ENCODE measurements around the gene ENPP6. TPM values are rescaled to one million over a fixed set of nuclear protein-coding genes. Genes with fewer than 3 reads are reported as not detected.

ENPP6 gene
- total and polyA plus RNA-seq, 2 donors (not counting 1 experiment from before 2014, with no cell fraction given): 0.01 TPM; not detected in 1

DNA sequence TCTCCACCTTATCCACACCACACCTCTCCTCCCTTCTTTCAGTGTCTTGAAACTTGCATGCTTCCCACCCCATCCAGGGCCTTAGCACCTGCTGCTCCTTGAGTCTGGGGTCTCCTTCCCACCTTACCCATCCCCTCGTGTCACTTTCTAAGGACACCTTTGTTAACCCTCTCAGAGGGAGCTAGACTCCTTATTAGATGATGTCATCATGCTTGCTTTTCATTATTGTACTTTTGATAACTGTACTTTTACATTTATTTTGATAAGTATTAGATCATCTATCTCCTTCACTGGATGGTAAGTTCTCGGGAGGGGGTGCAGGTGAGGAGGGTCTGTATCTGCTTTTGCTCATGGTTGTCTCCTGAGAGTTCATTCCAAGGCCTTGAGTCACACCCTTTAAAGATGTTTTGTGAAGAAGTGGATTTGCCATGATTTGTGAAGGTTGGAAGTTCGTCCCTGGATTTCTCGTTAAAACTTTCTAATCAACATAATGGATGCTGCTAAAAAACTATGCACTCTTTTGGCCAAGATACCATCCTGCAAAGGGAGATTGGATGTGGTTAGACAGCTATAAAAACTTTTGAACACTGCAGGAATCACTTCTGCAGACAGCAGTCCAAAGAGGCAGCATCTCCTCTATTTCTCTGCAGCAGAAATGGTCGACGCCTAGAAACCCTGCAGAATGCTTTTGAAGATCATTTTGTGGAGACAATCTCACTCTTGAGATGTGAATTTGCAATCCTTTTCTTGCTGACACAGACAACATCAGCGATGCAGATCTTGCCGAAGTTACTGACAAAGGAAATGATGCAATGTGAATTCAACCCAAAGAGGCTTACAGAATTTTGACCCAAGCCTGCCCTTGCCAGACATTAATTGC is 69.6 kb downstream of the ENPP6 start:
- TF ChIP-seq, protein P1, sequence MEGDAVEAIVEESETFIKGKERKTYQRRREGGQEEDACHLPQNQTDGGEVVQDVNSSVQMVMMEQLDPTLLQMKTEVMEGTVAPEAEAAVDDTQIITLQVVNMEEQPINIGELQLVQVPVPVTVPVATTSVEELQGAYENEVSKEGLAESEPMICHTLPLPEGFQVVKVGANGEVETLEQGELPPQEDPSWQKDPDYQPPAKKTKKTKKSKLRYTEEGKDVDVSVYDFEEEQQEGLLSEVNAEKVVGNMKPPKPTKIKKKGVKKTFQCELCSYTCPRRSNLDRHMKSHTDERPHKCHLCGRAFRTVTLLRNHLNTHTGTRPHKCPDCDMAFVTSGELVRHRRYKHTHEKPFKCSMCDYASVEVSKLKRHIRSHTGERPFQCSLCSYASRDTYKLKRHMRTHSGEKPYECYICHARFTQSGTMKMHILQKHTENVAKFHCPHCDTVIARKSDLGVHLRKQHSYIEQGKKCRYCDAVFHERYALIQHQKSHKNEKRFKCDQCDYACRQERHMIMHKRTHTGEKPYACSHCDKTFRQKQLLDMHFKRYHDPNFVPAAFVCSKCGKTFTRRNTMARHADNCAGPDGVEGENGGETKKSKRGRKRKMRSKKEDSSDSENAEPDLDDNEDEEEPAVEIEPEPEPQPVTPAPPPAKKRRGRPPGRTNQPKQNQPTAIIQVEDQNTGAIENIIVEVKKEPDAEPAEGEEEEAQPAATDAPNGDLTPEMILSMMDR (IDR thresholded peaks at IDR 0.05): no peak
- no peak for TF ChIP-seq EZH2 (IDR thresholded peaks at IDR 0.05; ENCODE audit: borderline replicate concordance, insufficient read depth, low read depth, low read length, poor library complexity, severe bottlenecking)
- Histone ChIP-seq H3K79me2 (ENCODE audit: control insufficient read depth, insufficient read depth, low read length) (no peaks in the 10 kb centered on the region), H3K27ac (ENCODE audit: low read length in 2 of 2) (no peak overlapping the region), H4K20me1 (ENCODE audit: control insufficient read depth, insufficient read depth, low read length, poor library complexity, severe bottlenecking) (no peaks in the 10 kb centered on the region), H3K4me1 (ENCODE audit: control insufficient read depth in 2 of 2, insufficient read depth in 2 of 2, low read length in 2 of 2) (no peaks in the 10 kb centered on the region), H3K9ac (ENCODE audit: low read length) (no peak overlapping the region), H3K9me3 (ENCODE audit: control extremely low read depth in 1 of 3, control insufficient read depth in 2 of 3, insufficient read depth in 1 of 3, low read length in 2 of 3) (no peaks in the 10 kb centered on the region), H3K4me3 (ENCODE audit: control extremely low read depth in 1 of 5, extremely low read depth in 1 of 5, insufficient read depth in 1 of 5, low read depth in 2 of 5, low read length in 4 of 5) (no peak overlapping the region), H3K36me3 (replicated peaks in 1 of 2; ENCODE audit: control extremely low read depth in 1 of 2, control insufficient read depth in 1 of 2, extremely low read depth in 1 of 2, insufficient read depth in 2 of 2, low read length in 1 of 2) (no peaks in the 10 kb centered on the region), H3K27me3 (replicated peaks in 1 of 4; ENCODE audit: control extremely low read depth in 1 of 4, control insufficient read depth in 3 of 4, insufficient read depth in 4 of 4, low read length in 3 of 4) (no peaks in the 10 kb centered on the region), H3K4me2 (replicated peaks; ENCODE audit: low read depth, low read length, poor library complexity, severe bottlenecking) (no peak overlapping the region), H2AFZ (ENCODE audit: insufficient read depth, low read depth, low read length, poor library complexity, severe bottlenecking) (no peak overlapping the region)
- Mint-ChIP-seq H3K9me3 (ENCODE audit: insufficient read depth) (no peaks in the 10 kb centered on the region), H3K27me3 (peaks cover 26% of the 10 kb centered on the region), H3K4me1 (no peaks in the 10 kb centered on the region), H3K27ac (no peak overlapping the region), H3K4me3 (no peak overlapping the region)
- DNase-seq (no peak), ATAC-seq (ENCODE audit: low read depth) (no peak)
- intact Hi-C loops (cut with micrococcal nuclease): no loop called here
- POLR2A ChIA-PET: no interaction called here
- WGBS (ENCODE audit: insufficient coverage): 40% methylated on average over 1 of the region's 8 CpGs
- CTCF ChIA-PET: no interaction called here

DNA sequence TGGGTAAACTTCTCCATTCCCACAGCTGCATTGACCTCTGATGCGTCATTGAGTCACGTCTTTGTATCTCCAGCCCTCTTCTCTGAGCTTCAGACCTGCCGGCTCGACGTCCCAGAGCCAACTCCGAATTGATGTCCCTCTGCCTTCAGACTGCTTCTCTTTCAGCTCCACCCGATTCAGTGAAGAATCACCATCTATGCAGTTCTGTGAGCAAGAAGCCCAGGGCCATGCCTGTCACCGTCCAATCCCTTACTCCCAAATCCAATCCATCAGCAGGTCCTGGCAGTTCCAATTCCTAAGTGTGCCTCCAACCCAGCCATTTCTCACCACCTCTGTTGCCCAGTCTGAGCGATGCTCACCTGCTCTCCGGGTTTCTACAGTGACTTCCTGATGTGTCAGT is 70.7 kb downstream of the ENPP6 start:
- H3K27ac Mint-ChIP-seq: no peak overlapping the region
- intact Hi-C loops (cut with micrococcal nuclease): no loop called here

More for the DNA sequence above, 70.7 kb downstream of the ENPP6 start:
- H3K9ac ChIP-seq (ENCODE audit: low read length): no peak overlapping the region
- no peaks in the 10 kb centered on the region for H4K20me1 ChIP-seq (ENCODE audit: control insufficient read depth, insufficient read depth, low read length, poor library complexity, severe bottlenecking)
- H3K36me3 ChIP-seq (replicated peaks in 1 of 2; ENCODE audit: control extremely low read depth in 1 of 2, control insufficient read depth in 1 of 2, extremely low read depth in 1 of 2, insufficient read depth in 2 of 2, low read length in 1 of 2): no peaks in the 10 kb centered on the region
- no peaks in the 10 kb centered on the region for H3K9me3 ChIP-seq (ENCODE audit: control extremely low read depth in 1 of 3, control insufficient read depth in 2 of 3, insufficient read depth in 1 of 3, low read length in 2 of 3)
- H2AFZ ChIP-seq (ENCODE audit: insufficient read depth, low read depth, low read length, poor library complexity, severe bottlenecking): no peak overlapping the region
- CTCF ChIA-PET: no interaction called here
- H3K4me1 Mint-ChIP-seq: no peaks in the 10 kb centered on the region
- POLR2A ChIA-PET: no interaction called here
- H3K4me3 Mint-ChIP-seq: no peak overlapping the region
- peaks cover 30% of the 10 kb centered on the region for H3K27me3 Mint-ChIP-seq
- H3K27ac ChIP-seq (ENCODE audit: low read length in 2 of 2): no peak overlapping the region
- no peak overlapping the region for H3K4me3 ChIP-seq (ENCODE audit: control extremely low read depth in 1 of 5, extremely low read depth in 1 of 5, insufficient read depth in 1 of 5, low read depth in 2 of 5, low read length in 4 of 5)
- H3K79me2 ChIP-seq (ENCODE audit: control insufficient read depth, insufficient read depth, low read length): no peaks in the 10 kb centered on the region
- no peak overlapping the region for H3K4me2 ChIP-seq (replicated peaks; ENCODE audit: low read depth, low read length, poor library complexity, severe bottlenecking)
- H3K27me3 ChIP-seq (replicated peaks in 1 of 4; ENCODE audit: control extremely low read depth in 1 of 4, control insufficient read depth in 3 of 4, insufficient read depth in 4 of 4, low read length in 3 of 4): no peaks in the 10 kb centered on the region
- WGBS (ENCODE audit: insufficient coverage): 84% methylated on average over 10 of the region's 10 CpGs
- no peaks in the 10 kb centered on the region for H3K4me1 ChIP-seq (ENCODE audit: control insufficient read depth in 2 of 2, insufficient read depth in 2 of 2, low read length in 2 of 2)
- H3K9me3 Mint-ChIP-seq (ENCODE audit: insufficient read depth): no peaks in the 10 kb centered on the region
- TF ChIP-seq EZH2 (IDR thresholded peaks at IDR 0.05; ENCODE audit: borderline replicate concordance, insufficient read depth, low read depth, low read length, poor library complexity, severe bottlenecking): no peak
- TF ChIP-seq, protein P1 (IDR thresholded peaks at IDR 0.05): no peak
- DNase-seq (no peak), ATAC-seq (ENCODE audit: low read depth) (no peak)
